ENCODE measurements around the gene TSN. TPM values are rescaled to one million over a fixed set of nuclear protein-coding genes. Genes with fewer than 3 reads are reported as not detected.

Gene TSN
- total and polyA plus RNA-seq, 10 of the 15 experiments (the other 5 are each of a cell fraction or from before 2014, with no cell fraction given) = 45.6 to 102 (median 59.2) TPM

GRCh38 chr2:121774235-121774634, 18.8 kb downstream of the TSN start:
- TF ChIP-seq NRF1 (conservative IDR thresholded peaks at IDR 0.05; ENCODE audit: low read depth, low read length) = no peak
- TF ChIP-seq ATF2 (IDR thresholded peaks at IDR 0.05; ENCODE audit: low read length) = no peak
- no peak overlapping the region for H3K9ac ChIP-seq (ENCODE audit: control insufficient read depth, insufficient read depth, low read length)
- no TSS peak for BruUV-seq (replicated peaks)
- H3K36me3 ChIP-seq (ENCODE audit: control insufficient read depth in 2 of 2, insufficient read depth in 2 of 2, low read length in 1 of 2) = 0 out of 4 replicates have a peak, but pooled peaks cover 0 to 1% of the 10 kb centered on the region in 2 experiments
- ATAC-seq = no peak
- no peak overlapping the region for H3K27ac ChIP-seq (ENCODE audit: control insufficient read depth, insufficient read depth)
- CTCF ChIA-PET = no interaction called here
- no peak for FAIRE-seq
- H3K4me1 ChIP-seq (ENCODE audit: control insufficient read depth, insufficient read depth, low read length) = no peaks in the 10 kb centered on the region
- DNase-seq (ENCODE audit: low read depth, low spot score) = no peak
- no peaks in the 10 kb centered on the region for H4K20me1 ChIP-seq (ENCODE audit: control insufficient read depth, insufficient read depth)
- H3K79me2 ChIP-seq (ENCODE audit: control insufficient read depth, insufficient read depth, low read length) = no peaks in the 10 kb centered on the region
- no peak overlapping the region for H3K4me3 ChIP-seq
- H3K27me3 ChIP-seq (replicated peaks in 1 of 2; ENCODE audit: control insufficient read depth in 2 of 2, insufficient read depth in 2 of 2, low read length in 1 of 2) = no peaks in the 10 kb centered on the region
- H2AFZ ChIP-seq (ENCODE audit: control insufficient read depth, low read depth, low read length) = no peak overlapping the region
- SMC1A ChIA-PET (ENCODE audit: uncharacterized antibody, unreplicated experiment) = no interaction called here
- intact Hi-C loops (cut with micrococcal nuclease; ENCODE audit: unreplicated experiment) = no loop called here
- 83% methylated on average over 13 of the region's 13 CpGs for WGBS (ENCODE audit: insufficient coverage, insufficient replicate concordance, low lambda C conversion rate, missing lambda C conversion rate)
- in situ Hi-C loops (cut with MboI) = no loop called here
- no peak overlapping the region for H3K4me2 ChIP-seq (ENCODE audit: control insufficient read depth, insufficient read depth)
- RAD21 ChIA-PET (ENCODE audit: unreplicated experiment) = interaction anchor here (0.7 kb wide), 1 partner anchor 56 kb away, joined by 3 read pairs; no protein-coding TSS in a partner anchor
- POLR2A ChIA-PET = no interaction called here
- no peaks in the 10 kb centered on the region for H3K9me3 ChIP-seq (replicated peaks; ENCODE audit: control insufficient read depth, insufficient read depth, low read length)

GRCh38 chr2:121776361-121776760, 20.9 kb downstream of the TSN start:
- H2AFZ ChIP-seq (ENCODE audit: control insufficient read depth, low read depth, low read length) = no peak overlapping the region; the same call in 1 of the 2 replicates
- BruUV-seq (replicated peaks) = no TSS peak
- no peaks in the 10 kb centered on the region for H3K4me1 ChIP-seq (ENCODE audit: control insufficient read depth, insufficient read depth, low read length)
- FAIRE-seq = no peak
- CTCF ChIA-PET = no interaction called here
- no peaks in the 10 kb centered on the region for H3K27me3 ChIP-seq (replicated peaks in 1 of 2; ENCODE audit: control insufficient read depth in 2 of 2, insufficient read depth in 2 of 2, low read length in 1 of 2)
- no peak for DNase-seq (ENCODE audit: low read depth, low spot score)
- in situ Hi-C loops (cut with MboI) (no loop called here), intact Hi-C loops (cut with micrococcal nuclease; ENCODE audit: unreplicated experiment) (no loop called here)
- SMC1A ChIA-PET (ENCODE audit: uncharacterized antibody, unreplicated experiment) = no interaction called here
- H3K4me2 ChIP-seq (ENCODE audit: control insufficient read depth, insufficient read depth) = no peak overlapping the region
- H4K20me1 ChIP-seq (ENCODE audit: control insufficient read depth, insufficient read depth) = no peaks in the 10 kb centered on the region
- H3K9me3 ChIP-seq (replicated peaks; ENCODE audit: control insufficient read depth, insufficient read depth, low read length) = no peaks in the 10 kb centered on the region
- no peaks in the 10 kb centered on the region for H3K36me3 ChIP-seq (ENCODE audit: control insufficient read depth in 2 of 2, insufficient read depth in 2 of 2, low read length in 1 of 2)
- POLR2A ChIA-PET = no interaction called here
- RAD21 ChIA-PET (ENCODE audit: unreplicated experiment) = no interaction called here
- no peak overlapping the region for H3K4me3 ChIP-seq
- 32% methylated on average over 3 of the region's 3 CpGs for WGBS (ENCODE audit: insufficient coverage, insufficient replicate concordance, low lambda C conversion rate, missing lambda C conversion rate)
- ATAC-seq = peak; percentile 43
- H3K79me2 ChIP-seq (ENCODE audit: control insufficient read depth, insufficient read depth, low read length) = no peaks in the 10 kb centered on the region
- H3K27ac ChIP-seq (ENCODE audit: control insufficient read depth, insufficient read depth) = no peak overlapping the region
- H3K9ac ChIP-seq (ENCODE audit: control insufficient read depth, insufficient read depth, low read length) = no peak overlapping the region
- no peak for TF ChIP-seq PBX3 (IDR thresholded peaks at IDR 0.05; ENCODE audit: insufficient replicate concordance, low read depth, low read length)
- no peak for TF ChIP-seq BMI1 (IDR thresholded peaks at IDR 0.05; ENCODE audit: borderline replicate concordance)
- TF ChIP-seq CUX1 (IDR thresholded peaks at IDR 0.05; ENCODE audit: insufficient replicate concordance, low read depth, low read length) = no peak
- TF ChIP-seq CHD1 (IDR thresholded peaks at IDR 0.05; ENCODE audit: low read depth, low read length) = no peak
